Amniotic stem cell (primary cell): ENCODE results near the gene REN.

Experiments
- DNase-seq: peaks from one replicate; lab custom pipeline; 2025; lab: John Stamatoyannopoulos, UW

The REN gene

GRCh38 chr1:204106825-204107224, 59.3 kb downstream of the REN start:
- DNase-seq, result no peak

- DNase-seq, result no peak
Measured at GRCh38 chr1:204105131-204105515, 61.0 kb downstream of the REN start.
